IPS DF 4.7 (cell line): ENCODE measurements around the gene ETNK1.
"Not testable (repeated sequence)": the region's sequence is repeated elsewhere in the genome, so short reads cannot be mapped to it uniquely, and the experiment has no call there.

Experiments used
- DNase-seq: peaks from one replicate; pipeline ENCODE4 v3.0.0-alpha.2; 2013; ENCODE audit warnings: low spot score; ENCODE audit errors: extremely low read depth

ETNK1 gene

DNA sequence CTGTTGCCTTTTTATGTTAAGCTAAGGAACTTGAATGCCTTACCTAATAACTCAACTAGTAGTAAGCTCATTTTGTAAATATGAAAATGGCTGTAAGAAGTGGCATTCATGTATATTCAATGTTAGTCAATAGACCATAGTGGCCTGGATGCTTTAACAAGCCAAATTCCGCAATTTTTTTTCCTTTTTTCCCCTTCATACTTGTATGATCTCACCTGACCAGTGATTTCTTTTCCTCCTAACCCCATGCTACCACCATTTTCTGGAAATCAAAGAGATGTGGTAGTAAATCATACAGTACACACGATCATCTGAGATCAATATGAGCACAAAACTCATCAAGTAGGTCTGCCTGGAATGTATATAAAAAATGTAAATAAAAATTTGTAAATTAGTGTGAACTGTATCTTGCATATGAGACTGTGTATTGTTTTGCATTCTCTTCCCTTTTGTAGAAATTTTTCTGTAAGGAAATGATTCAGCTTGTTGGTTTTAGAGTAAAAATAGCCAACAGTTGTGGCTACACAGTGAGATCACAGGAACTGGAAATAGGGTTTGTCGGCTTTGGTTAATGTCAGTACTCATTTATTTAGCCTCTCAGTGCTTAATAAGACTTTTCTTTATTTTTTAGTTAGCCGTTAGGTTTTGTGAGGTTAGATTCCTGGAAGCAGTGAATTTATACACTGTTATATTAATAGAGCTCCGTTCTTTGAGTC is 62.5 kb downstream of the ETNK1 start:
- no peak for DNase-seq

DNA sequence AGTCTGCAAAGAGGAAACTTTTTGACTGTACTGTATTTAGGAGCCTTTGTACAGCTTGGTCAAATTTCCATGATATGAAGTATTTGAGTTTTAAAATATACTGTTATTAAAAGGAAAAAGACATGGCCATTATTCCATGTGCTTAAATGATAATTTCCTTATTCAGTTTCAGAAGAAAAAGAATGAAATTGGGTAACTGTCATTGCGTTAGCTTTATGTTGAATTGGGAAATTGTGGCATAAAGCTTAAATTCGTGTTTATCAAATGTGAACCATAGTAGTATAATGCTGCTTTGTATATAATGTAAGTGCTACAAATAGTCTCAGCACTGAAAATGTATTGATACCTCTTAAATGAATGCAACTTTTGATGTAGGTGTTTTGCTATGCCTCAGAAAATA is 64.9 kb downstream of the ETNK1 start:
- no peak for DNase-seq

DNA sequence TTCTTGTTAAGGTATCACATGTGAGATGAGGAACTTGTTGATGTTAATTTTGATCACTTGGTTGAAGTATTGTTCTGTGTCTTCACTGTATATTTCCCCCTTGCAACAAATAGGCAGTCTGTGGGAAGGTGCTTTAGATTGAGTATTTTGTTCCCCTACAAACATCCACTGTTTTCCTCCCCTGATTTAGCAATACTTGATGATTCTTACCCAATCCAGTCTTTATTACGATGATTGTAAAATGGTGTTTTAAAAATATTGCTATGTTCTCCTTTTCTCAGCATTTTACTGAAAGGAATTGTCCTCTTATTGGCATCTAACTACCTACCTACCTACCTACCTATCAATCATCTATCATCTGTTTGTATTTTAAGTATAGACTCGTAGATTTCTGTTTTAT is 66.3 kb downstream of the ETNK1 start:
- no peak for DNase-seq

DNA sequence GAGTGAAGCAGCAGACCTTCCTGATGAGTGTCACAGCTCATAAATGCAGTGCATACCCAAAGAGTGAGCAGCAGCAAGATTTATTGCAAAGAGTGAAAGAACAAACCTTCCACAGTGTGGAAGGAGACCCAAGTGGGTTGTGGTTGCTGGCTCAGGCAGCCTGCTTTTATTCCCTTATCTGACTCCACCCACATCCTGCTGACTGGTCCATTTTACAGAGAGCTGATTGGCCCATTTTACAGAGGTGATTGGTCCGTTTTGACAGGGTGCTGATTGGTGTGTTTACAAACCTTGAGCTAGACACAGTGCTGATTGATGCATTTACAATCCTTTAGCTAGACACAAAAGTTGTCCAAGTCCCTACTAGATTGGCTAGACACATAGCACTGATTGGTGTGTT is 67.5 kb downstream of the ETNK1 start:
- not testable (repeated sequence) for DNase-seq

DNA sequence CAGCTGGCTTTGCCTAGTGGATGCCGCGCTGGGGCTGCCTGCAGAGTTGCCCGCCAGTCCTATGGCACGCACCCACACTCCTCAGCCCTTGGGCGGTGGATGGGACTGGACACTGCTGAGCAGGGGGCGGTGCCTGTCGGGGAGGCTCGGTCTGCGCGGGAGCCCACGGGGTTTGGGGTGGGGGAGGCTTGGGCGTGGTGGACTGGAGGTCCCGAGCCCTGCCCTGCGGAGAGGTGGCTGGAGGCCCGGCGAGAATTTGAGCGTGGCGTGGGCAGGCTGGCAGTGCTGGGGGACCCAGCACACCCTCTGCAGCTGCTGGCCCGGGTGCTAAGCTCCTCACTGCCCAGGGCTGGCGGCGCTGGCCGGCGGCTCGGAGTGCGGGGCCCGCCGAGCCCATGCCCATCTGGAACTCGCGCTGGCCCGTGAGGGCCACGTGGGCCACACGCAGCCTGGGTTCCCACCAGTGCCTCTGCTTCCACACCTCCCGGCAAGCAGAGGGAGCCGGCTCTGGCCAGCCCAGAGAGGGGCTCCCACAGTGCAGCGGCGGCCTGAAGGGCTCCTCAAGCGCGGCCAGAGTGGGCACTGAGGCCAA is 68.1 kb downstream of the ETNK1 start:
- no peak for DNase-seq

DNA sequence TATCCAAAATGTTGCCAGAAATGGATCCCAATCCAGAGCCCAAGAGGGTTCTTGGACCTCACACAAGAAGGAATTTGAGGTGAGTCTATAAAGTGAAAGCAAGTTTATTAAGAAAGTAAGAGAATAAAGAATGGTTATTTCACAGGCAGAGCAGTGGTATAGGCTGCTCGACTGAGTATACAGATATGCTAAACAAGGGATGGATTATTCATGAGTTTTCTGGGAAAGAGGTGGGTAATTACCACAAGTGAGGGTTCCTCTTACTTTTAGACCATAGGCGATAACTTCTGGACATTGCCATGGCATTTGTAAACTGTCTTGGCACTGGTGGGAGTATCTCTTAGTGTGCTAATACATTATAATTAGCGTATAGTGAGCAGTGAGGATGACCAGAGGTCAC is 73.6 kb downstream of the ETNK1 start:
- DNase-seq = no peak

DNA sequence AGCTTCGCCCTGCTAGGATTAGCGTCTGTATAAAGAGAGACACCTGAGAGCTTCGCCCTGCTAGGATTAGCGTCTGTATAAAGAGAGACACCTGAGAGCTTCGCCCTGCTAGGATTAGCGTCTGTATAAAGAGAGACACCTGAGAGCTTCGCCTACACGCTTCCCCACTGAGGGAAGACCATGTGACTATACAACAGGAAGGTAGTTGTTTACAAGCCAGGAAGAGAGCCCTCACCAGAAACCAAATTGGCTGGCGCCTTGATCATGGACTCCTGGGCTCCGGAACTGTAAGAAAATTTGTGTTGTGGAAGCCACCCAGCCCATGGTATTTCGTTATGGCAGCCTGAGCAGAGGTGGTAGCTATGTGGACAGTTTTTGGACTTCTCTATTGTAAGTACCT is 74.7 kb downstream of the ETNK1 start:
- DNase-seq = not testable (repeated sequence)

DNA sequence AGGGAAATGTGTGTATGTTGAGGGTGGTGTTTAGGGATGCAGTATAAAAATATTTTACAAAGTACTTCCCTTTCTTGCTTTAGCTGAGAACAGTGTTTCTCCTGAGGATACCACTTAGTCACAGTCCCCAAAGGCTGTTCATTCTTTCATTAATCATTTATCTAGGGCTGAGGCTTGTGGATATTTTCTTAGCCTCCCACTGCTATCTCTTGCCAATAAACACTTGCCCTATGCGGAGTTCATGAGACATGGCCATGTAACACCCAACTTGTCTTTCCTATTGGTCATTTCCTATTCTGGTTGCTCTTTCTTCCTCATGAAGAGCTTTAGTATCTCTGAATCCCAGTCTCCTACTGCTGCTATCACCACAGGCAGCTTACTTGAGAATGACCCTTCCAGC is 75.1 kb downstream of the ETNK1 start:
- no peak for DNase-seq

DNA sequence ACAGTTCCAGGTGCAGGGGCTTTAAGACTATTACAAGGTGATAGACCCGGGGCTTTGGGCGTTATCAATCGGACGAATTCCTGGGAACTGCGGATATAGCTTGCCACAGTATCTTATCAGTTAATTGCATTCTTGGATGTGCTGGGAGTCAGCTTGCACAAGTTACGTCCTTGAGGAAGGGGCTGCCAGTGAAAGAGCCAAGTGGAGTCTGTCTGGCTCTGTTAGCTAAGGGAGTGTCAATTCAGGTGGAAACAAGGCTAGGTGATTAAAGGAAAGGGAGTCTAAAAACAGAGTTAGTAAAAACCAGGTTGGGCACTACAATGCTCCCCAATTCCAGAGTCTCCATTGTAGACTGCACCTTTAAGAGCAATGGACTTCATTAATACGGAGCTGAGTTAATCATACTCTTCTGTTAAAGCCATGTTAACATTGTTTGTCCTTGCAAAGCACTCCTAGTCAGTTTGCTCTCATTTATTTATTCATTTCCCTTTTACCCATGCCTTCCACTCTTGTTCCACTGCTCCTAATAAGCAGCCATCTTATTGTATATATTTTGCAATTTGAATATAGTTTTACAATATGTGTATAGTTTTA is 76.3 kb downstream of the ETNK1 start:
- DNase-seq = not testable (repeated sequence)

DNA sequence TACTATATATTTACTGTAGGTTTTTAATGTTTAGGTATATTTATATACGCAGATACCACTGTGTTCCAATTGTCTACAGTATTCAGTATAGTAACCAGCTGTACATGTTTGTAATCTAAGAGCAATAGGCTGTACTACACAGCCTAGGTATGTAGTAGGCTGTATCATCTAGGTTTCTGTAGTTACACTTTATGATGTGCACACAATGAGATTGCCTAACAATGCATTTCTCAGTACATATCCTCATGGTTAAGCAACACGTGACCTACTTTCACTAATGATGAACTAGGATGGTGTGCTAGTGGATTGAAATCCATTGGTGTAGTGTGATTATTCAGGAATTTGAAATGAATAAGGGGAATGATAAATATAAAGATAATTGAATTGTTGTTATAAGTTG is 77.7 kb downstream of the ETNK1 start:
- no peak for DNase-seq

DNA sequence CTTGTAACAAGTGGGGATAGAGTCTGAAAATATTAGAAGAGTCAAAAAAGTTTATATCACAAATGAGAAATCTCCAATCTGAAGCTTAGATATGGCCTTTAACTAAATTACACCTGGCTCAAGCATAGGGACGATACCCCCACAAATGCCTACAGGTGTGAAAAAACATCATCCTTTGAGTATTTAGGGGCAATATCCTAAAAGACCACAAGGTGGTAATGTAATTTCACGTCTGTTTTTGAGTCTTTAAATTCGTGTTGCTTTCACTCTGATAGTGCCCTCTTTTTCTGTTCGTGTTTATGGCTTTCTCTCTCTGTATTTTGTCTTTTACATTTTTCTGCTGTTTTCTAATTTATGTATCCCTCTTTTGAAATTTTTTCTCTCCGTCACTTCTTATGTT is 84.3 kb downstream of the ETNK1 start:
- no peak for DNase-seq

DNA sequence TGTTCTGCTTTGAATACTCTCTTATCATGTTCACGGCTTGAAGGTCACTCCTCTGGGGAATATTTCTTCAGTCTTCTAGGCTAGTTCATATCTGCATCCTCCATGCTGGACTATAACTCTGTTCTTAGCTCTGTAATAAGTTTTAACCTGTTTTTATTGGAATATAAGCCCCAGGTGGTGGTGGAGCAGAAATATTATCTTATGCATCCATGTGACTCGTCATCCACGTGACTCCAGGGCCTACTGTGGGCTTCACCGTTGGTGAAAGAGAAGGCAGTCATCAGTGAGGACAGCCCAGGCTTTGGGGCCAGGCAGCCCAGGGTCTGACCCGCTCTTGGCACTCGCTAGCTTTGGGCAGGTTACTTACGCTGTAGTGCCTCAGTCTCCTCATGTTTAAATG is 87.1 kb downstream of the ETNK1 start:
- no peak for DNase-seq

DNA sequence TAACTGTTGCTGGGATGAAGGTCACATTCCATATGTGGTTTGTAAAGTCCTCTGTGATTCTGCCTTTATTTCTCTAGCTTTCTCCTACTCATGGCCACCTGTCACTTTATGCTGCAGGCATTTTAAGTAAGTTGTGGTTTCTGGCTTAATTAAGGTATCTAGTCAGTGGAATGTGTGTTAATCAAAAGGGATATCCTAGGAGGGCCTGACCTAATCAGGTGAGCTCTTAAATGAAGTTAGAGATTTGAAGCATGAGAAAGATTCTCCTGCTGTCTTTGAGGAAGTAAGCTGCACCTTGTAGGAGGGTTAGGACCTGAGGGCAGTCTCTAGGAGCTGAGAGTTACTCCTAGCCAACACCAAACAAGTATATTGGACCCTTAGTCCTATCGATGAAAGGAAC is 90.3 kb downstream of the ETNK1 start:
- DNase-seq = no peak

DNA sequence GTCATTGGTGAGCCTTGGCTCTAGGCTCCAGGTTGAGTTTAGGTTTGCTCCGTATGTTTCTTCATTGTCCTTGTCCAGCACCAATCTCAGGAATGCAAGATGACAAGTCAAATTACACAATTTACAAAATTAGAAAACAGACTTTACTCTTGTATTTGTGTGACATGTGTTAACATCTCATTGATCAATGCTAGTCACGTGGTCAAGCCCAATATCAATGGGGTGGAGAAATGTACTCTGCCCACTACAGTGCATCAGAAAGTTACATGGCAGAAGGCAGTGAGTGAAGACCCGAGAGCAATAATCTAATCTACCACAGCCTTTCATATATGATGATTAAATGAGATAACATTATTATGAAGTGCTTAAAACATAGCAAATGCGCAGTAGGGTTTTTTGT is 94.8 kb downstream of the ETNK1 start:
- no peak for DNase-seq

DNA sequence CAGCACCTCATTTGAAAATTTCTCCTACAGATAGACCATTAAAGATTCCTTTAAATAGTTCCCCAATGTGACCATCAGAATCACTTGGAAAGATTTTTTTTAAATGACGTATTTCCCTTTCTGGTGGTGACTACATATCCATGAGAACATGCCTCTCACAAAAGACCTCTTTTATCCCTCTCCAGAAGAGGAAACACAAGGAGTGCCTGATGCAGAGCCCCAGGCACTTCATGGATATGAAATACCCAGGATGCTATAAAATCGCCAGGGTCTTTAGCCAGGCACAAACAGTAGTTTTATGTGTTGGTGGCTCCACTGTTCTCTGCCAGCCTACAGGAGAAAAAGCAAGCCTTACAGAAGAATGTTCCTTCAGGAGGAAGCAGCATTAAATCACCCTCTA is 97.1 kb downstream of the ETNK1 start:
- no peak for DNase-seq

DNA sequence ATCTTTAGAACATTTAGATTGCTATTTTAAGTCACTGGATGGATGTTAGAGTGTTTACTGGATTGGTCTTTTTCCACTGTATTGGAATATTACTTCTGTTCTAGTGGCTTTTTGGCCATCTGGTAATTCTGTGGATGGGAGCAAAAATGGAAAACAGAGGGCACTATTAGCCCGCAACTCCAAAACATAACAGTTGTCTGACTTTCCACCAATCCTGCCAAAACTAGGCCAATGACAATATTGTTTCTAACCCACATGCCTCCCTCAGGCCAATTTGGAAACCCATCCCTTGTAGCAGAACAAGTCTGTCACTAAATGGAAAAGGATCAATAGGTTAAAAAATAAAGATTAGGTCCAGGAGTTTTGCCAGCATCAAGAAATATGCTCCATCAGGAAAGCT is 97.8 kb downstream of the ETNK1 start:
- DNase-seq = no peak

DNA sequence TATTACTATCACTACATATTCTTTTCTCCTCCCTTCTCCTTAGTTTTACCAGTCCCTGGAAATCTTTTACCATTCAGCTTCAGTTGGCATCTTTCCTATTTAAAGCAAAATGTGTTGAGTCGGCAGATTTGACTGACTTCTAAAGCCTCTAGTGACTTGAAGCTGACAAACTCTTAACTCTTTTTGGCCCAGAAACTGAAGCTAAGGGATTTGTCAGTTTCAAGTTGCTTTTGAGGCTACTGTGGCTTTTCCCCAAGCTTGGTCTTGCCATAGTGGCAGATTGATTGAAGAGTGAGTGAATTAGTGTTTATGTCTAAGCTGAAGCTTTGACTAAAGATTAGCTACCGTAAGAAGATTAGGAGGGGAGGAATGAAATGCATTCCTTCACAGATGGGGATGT is 104.0 kb downstream of the ETNK1 start:
- no peak for DNase-seq

DNA sequence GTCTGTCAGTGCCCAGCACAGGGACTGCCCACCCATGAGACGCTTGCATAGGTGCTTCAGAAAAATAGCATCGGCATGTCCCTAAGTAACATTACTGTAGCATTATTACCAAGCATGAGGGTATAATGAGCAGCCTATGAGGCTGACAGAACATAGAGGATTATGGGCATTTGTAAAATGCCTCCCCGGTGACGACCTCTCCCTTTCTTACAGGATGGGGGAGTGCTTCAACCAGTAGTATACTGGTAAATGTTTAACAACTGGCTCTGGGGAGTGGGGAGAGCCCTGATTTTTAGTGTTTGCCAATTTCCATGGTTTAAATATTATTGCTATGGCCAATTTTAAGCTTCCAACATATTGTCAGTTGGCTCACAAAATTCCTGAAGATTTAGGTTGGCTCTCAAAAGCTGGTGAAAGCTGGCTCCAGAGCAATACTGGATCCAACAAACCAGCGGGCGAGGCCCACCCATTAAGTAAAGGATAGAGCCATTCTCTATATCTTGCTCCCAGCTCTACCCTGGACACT is 104.5 kb downstream of the ETNK1 start:
- DNase-seq = no peak

DNA sequence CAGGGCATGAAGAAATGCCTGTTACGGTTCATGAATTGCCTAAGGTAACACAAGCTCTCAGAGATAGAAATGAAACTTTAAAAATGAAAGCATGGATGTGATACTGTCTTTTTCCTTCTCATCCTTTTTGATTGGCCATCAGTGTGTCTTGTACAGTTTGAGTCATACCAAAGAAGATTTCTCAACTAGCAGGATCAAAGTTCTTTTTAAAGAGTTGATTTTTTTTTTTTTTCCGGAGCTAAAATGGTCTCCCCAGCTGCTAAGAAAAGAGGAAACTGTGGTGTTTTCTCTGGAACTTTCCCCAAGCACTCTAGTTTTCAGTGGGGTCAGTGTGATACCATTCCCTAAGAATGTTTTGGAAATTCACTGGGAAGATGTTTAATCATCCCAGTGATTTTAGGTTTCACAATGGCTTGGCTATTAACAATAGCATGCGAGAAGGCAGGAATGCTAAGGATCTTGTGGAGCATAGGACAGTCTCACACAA is 105.0 kb downstream of the ETNK1 start:
- no peak for DNase-seq

DNA sequence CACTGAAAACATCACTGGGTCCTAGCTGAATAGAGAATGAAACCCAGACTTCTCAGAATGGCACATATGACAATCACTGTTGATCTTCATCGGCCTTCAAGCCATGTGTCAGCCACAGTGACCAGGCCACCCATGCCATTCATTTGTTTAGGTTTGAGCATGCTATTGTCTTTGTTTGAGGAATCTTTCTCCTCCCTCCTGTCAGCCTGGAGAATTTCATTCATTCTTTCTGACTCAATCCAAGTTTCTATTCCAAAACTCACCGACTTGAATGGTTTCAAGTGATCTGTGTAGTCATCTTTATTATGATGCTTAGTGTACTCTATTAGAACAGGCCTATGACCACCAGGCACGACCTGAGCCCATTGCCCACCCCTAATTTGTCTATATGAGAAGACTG is 106.3 kb downstream of the ETNK1 start:
- no peak for DNase-seq

DNA sequence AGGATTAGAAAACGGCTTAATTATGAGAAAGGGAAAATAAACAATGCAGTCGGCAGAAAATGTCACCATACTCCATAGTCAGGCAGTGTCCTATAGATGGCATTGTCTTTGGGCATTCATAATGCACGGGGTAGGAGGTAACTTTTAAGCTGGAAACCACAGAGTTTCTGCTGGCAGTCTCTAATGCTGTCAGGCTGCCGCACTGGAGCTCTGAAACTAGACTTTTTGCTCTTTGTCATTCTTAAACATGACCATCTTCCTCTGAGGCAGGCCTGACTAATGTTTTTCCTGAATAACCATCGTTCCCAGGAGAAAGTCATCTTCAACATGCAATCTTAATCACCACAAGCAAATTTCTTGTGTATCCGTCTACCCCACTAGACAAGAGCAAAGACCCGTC is 108.8 kb downstream of the ETNK1 start:
- DNase-seq = no peak

DNA sequence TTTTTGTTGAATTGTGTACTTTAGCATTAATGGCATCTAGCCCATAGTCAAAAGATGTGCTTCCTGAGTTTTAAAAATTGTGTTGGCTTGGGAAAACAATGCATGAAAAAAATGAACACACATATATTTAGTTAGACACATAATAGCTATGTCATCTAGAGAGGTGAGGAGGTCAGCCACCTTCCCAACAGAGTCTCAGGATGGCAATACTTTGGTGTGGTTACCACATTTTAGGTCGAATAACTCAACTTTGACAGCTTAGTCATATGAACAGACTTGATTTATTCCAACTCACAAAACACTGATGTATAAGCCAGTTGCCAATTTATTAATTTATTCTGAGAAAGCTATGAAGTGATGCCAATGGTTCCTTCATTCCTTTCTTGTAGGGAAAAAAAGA is 114.0 kb downstream of the ETNK1 start:
- no peak for DNase-seq
